GM23338 (cell line): ENCODE measurements around the gene ASB2. TPM values are rescaled to one million over a fixed set of nuclear protein-coding genes. Genes with fewer than 3 reads are reported as not detected.

Experiments used
- ATAC-seq: fragments of 200-7000 bp; cut with Tn5 transposase; 3 replicates; pipeline ENCODE4 v1.9.1; 2020
- DNase-seq: peaks from one replicate; pipeline ENCODE4 v3.0.0-alpha.2; 2015; ENCODE audit warnings: low spot score
- H2AFZ ChIP-seq: fragments of 200-600 bp; sonication (generic); 2 replicates; pipeline ENCODE4 v1.8.0; 2016; ENCODE audit warnings: antibody characterized with exemption, mild to moderate bottlenecking, moderate library complexity
- H3F3A ChIP-seq: fragments of 200-600 bp; sonication (generic); replicated peaks from 2 replicates; pipeline ENCODE4 v1.8.0; 2017; ENCODE audit warnings: antibody characterized with exemption, mixed run types, low read depth
- H3K27ac ChIP-seq: fragments of 200-600 bp; sonication (generic); 2 replicates; pipeline ENCODE4 v1.6.1; 2016; ENCODE audit warnings: low read depth
- H3K27me3 ChIP-seq: fragments of 200-600 bp; sonication (generic); 2 replicates; pipeline ENCODE4 v1.8.0; 2016; ENCODE audit warnings: mild to moderate bottlenecking, mixed run types, moderate library complexity; ENCODE audit not compliant: insufficient read depth
- H3K36me3 ChIP-seq: fragments of 200-600 bp; sonication (generic); 2 replicates; pipeline ENCODE4 v1.8.0; 2016; ENCODE audit warnings: mild to moderate bottlenecking; ENCODE audit not compliant: insufficient read depth
- H3K4me1 ChIP-seq: fragments of 200-600 bp; sonication (generic); 2 replicates; pipeline ENCODE4 v1.8.0; 2016; ENCODE audit warnings: mild to moderate bottlenecking, moderate library complexity; ENCODE audit not compliant: insufficient read depth
- H3K4me2 ChIP-seq: fragments of 200-600 bp; sonication (generic); 2 replicates; pipeline ENCODE4 v1.7.1; 2017; ENCODE audit warnings: mixed run types
- H3K4me3 ChIP-seq: fragments of 200-600 bp; sonication (generic); 2 replicates; pipeline ENCODE4 v1.6.1; 2016; ENCODE audit warnings: mixed run types
- H3K79me2 ChIP-seq: fragments of 200-600 bp; sonication (generic); replicated peaks from 2 replicates; pipeline ENCODE4 v1.8.0; 2017; ENCODE audit warnings: mild to moderate bottlenecking; ENCODE audit not compliant: insufficient read depth
- H3K9me2 ChIP-seq: fragments of 200-600 bp; sonication (generic); 2 replicates; pipeline ENCODE4 v1.8.0; 2017; ENCODE audit not compliant: insufficient read depth
- H4K20me1 ChIP-seq: fragments of 200-600 bp; sonication (generic); replicated peaks from 2 replicates; pipeline ENCODE4 v1.8.0; 2017; ENCODE audit warnings: mild to moderate bottlenecking; ENCODE audit not compliant: insufficient read depth
- H3K27ac Mint-ChIP-seq: 2 replicates; pipeline ENCODE4 v1.8.0; 2020; ENCODE audit warnings: inconsistent platforms, mild to moderate bottlenecking, moderate library complexity, mixed read lengths
- H3K27me3 Mint-ChIP-seq: 3 replicates; pipeline ENCODE4 v1.8.0; 2022; ENCODE audit warnings: low read depth, mild to moderate bottlenecking, moderate library complexity, mixed read lengths, inconsistent platforms; ENCODE audit not compliant: insufficient read depth, poor library complexity
- H3K36me3 Mint-ChIP-seq: 3 replicates; pipeline ENCODE4 v1.8.0; 2021; ENCODE audit warnings: low read depth, mild to moderate bottlenecking, inconsistent platforms, moderate library complexity, mixed read lengths
- H3K4me1 Mint-ChIP-seq: 3 replicates; pipeline ENCODE4 v1.8.0; 2020; ENCODE audit warnings: mild to moderate bottlenecking, inconsistent platforms, mixed read lengths
- H3K4me3 Mint-ChIP-seq: 3 replicates; pipeline ENCODE4 v1.8.0; 2021; ENCODE audit warnings: moderate library complexity, mild to moderate bottlenecking, inconsistent platforms, mixed read lengths
- H3K9me3 Mint-ChIP-seq: 3 replicates; pipeline ENCODE4 v1.8.0; 2020; ENCODE audit warnings: moderate library complexity, mild to moderate bottlenecking, inconsistent platforms, mixed read lengths
- CREB1 ChIP-seq: fragments of 250-450 bp; sonication (Bioruptor Pico); IDR thresholded peaks from 2 replicates; pipeline ENCODE4 v1.5.0; 2020; ENCODE audit warnings: low read depth, mild to moderate bottlenecking, moderate library complexity
- EZH2phosphoT487 ChIP-seq: fragments of 200-600 bp; sonication (generic); IDR thresholded peaks from one replicate; pipeline ENCODE4 v1.8.1; 2018; ENCODE audit warnings: antibody characterized with exemption; ENCODE audit not compliant: unreplicated experiment
- NANOG ChIP-seq: IDR thresholded peaks from 2 replicates; pipeline ENCODE4 v1.6.1; 2016; ENCODE audit warnings: antibody characterized with exemption, borderline replicate concordance
- POLR2AphosphoS5 ChIP-seq: IDR thresholded peaks from 2 replicates; pipeline ENCODE4 v1.6.1; 2016; ENCODE audit warnings: antibody characterized with exemption, low read depth
- polyA plus RNA-seq: library from polyadenylated mRNA; unstranded; fragments of >200 nt; fragmentation: Nextera tagmentation; extraction: Ambion mirVana; gene quantifications from 2 replicates; pipeline ENCODE4 v1.2.1, GENCODE V29; 2016
- total RNA-seq: library from RNA; depleted of rRNA; stranded (reverse); fragments of >200 nt; shearing (Covaris generic); gene quantifications from 2 replicates; pipeline ENCODE4 v1.2.3, GENCODE V29; 2014
- TF ChIP-seq, protein P1 (sequence below), 2 experiments: fragments of 200-600 bp in 1 of 2; sonication (generic) in 1 of 2; conservative IDR thresholded peaks; 2 replicates each; pipeline versions ENCODE4 v1.5.1 to v1.6.1; 2016 to 2017; ENCODE audit warnings: antibody characterized with exemption in 2 of 2, low read depth in 2 of 2, mild to moderate bottlenecking in 2 of 2, moderate library complexity in 1 of 2
- TF ChIP-seq, protein P2 (sequence below): fragments of 250-450 bp; sonication (Bioruptor Pico); IDR thresholded peaks from 2 replicates; pipeline ENCODE4 v1.5.0; 2020; ENCODE audit warnings: mild to moderate bottlenecking, moderate library complexity
- TF ChIP-seq, protein P3 (sequence below): IDR thresholded peaks from one replicate; pipeline ENCODE4 v1.6.1; 2018; ENCODE audit warnings: antibody characterized with exemption; ENCODE audit not compliant: unreplicated experiment

Gene ASB2
- total and polyA plus RNA-seq, 2 experiments from 2014 or later, result 1.2 to 1.7 TPM

DNA sequence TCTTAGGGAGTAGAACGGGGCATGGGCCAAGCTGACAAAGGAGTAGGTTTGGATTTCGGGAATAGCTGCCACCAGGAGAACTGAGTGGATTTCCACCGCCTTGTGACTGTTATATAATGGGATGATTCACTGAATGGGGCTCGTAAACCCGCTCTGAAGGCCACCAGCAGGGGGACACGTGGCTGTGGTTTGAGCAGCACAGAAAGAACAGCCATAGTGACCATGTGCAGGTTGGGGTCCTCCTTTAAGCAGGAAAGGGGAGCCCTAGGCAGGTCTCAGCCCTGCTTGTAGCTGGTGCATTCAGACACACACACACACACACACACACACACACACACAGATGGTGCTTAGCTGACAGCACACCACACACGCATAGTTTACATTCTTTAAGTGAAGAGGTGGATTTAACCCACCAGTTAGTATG, 8.6 kb upstream of the ASB2 start:
- TF ChIP-seq EZH2phosphoT487 (no peak), NANOG (no peak)
- TF ChIP-seq, protein P1, sequence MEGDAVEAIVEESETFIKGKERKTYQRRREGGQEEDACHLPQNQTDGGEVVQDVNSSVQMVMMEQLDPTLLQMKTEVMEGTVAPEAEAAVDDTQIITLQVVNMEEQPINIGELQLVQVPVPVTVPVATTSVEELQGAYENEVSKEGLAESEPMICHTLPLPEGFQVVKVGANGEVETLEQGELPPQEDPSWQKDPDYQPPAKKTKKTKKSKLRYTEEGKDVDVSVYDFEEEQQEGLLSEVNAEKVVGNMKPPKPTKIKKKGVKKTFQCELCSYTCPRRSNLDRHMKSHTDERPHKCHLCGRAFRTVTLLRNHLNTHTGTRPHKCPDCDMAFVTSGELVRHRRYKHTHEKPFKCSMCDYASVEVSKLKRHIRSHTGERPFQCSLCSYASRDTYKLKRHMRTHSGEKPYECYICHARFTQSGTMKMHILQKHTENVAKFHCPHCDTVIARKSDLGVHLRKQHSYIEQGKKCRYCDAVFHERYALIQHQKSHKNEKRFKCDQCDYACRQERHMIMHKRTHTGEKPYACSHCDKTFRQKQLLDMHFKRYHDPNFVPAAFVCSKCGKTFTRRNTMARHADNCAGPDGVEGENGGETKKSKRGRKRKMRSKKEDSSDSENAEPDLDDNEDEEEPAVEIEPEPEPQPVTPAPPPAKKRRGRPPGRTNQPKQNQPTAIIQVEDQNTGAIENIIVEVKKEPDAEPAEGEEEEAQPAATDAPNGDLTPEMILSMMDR (conservative IDR thresholded peaks at IDR 0.05; ENCODE audit: low read depth in 2 of 2), result peak; percentile 58 to 66
- ATAC-seq (peak; percentile 54), DNase-seq (peak; percentile 69)
- H3K9me2 ChIP-seq, result no peaks in the 10 kb centered on the region
- H3K36me3 ChIP-seq, result no peaks in the 10 kb centered on the region
- H3F3A ChIP-seq, result no peaks in the 10 kb centered on the region
- H4K20me1 ChIP-seq, result no peaks in the 10 kb centered on the region
- H3K9me3 Mint-ChIP-seq, result no peaks in the 10 kb centered on the region
- no peaks in the 10 kb centered on the region for H3K4me1 ChIP-seq
- no peak overlapping the region for H3K27ac Mint-ChIP-seq
- H3K27me3 ChIP-seq, result no peaks in the 10 kb centered on the region
- no peak overlapping the region for H3K4me3 ChIP-seq
- no peaks in the 10 kb centered on the region for H3K79me2 ChIP-seq
- H3K27me3 Mint-ChIP-seq, result peaks cover 9% of the 10 kb centered on the region
- H3K4me1 Mint-ChIP-seq, result peaks cover 14% of the 10 kb centered on the region
- H3K4me3 Mint-ChIP-seq, result no peak overlapping the region
- no peak overlapping the region for H3K4me2 ChIP-seq
- H3K27ac ChIP-seq, result no peak overlapping the region
- H2AFZ ChIP-seq, result peak overlapping the region; percentile 70; the same call in 1 of the 2 replicates
- no peaks in the 10 kb centered on the region; the same call in 2 of the 3 replicates for H3K36me3 Mint-ChIP-seq

DNA sequence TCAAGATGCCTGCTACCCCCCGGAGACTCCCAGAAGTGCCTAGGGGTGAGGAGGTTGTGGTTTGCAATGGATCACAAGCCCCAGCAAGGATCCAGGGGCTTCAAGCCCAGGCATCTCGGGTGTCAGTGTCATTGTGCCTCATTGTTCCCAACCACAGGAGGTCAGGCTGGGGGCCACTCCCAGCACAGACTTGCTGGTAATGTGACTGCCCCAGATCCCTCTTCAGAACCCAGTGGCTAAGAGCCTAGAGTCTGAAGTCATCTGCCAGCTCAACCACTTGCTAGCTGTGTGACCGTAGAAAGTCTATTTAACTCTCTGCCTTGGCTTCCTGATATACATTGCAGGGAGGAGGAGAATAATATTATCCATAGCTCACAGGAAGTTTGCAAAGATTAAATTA, 7.7 kb upstream of the ASB2 start:
- DNase-seq (peak; percentile 25), ATAC-seq (peak; percentile 26)
- Histone ChIP-seq H3K27ac (no peak overlapping the region), H3F3A (no peaks in the 10 kb centered on the region), H3K4me2 (no peak overlapping the region), H3K27me3 (no peaks in the 10 kb centered on the region), H3K36me3 (no peaks in the 10 kb centered on the region), H3K4me3 (no peak overlapping the region), H3K9me2 (no peaks in the 10 kb centered on the region), H3K79me2 (no peaks in the 10 kb centered on the region), H3K4me1 (no peaks in the 10 kb centered on the region), H2AFZ (no peak overlapping the region), H4K20me1 (no peaks in the 10 kb centered on the region)
- H3K9me3 Mint-ChIP-seq, result no peaks in the 10 kb centered on the region
- peaks cover 14% of the 10 kb centered on the region for H3K4me1 Mint-ChIP-seq
- H3K4me3 Mint-ChIP-seq, result no peak overlapping the region
- no peak overlapping the region for H3K27ac Mint-ChIP-seq
- no peaks in the 10 kb centered on the region for H3K36me3 Mint-ChIP-seq
- H3K27me3 Mint-ChIP-seq, result peaks cover 3% of the 10 kb centered on the region
- TF ChIP-seq CREB1 (CRISPR knock-in tag) (no peak), EZH2phosphoT487 (no peak), POLR2AphosphoS5 (no peak)
- TF ChIP-seq, protein P2, sequence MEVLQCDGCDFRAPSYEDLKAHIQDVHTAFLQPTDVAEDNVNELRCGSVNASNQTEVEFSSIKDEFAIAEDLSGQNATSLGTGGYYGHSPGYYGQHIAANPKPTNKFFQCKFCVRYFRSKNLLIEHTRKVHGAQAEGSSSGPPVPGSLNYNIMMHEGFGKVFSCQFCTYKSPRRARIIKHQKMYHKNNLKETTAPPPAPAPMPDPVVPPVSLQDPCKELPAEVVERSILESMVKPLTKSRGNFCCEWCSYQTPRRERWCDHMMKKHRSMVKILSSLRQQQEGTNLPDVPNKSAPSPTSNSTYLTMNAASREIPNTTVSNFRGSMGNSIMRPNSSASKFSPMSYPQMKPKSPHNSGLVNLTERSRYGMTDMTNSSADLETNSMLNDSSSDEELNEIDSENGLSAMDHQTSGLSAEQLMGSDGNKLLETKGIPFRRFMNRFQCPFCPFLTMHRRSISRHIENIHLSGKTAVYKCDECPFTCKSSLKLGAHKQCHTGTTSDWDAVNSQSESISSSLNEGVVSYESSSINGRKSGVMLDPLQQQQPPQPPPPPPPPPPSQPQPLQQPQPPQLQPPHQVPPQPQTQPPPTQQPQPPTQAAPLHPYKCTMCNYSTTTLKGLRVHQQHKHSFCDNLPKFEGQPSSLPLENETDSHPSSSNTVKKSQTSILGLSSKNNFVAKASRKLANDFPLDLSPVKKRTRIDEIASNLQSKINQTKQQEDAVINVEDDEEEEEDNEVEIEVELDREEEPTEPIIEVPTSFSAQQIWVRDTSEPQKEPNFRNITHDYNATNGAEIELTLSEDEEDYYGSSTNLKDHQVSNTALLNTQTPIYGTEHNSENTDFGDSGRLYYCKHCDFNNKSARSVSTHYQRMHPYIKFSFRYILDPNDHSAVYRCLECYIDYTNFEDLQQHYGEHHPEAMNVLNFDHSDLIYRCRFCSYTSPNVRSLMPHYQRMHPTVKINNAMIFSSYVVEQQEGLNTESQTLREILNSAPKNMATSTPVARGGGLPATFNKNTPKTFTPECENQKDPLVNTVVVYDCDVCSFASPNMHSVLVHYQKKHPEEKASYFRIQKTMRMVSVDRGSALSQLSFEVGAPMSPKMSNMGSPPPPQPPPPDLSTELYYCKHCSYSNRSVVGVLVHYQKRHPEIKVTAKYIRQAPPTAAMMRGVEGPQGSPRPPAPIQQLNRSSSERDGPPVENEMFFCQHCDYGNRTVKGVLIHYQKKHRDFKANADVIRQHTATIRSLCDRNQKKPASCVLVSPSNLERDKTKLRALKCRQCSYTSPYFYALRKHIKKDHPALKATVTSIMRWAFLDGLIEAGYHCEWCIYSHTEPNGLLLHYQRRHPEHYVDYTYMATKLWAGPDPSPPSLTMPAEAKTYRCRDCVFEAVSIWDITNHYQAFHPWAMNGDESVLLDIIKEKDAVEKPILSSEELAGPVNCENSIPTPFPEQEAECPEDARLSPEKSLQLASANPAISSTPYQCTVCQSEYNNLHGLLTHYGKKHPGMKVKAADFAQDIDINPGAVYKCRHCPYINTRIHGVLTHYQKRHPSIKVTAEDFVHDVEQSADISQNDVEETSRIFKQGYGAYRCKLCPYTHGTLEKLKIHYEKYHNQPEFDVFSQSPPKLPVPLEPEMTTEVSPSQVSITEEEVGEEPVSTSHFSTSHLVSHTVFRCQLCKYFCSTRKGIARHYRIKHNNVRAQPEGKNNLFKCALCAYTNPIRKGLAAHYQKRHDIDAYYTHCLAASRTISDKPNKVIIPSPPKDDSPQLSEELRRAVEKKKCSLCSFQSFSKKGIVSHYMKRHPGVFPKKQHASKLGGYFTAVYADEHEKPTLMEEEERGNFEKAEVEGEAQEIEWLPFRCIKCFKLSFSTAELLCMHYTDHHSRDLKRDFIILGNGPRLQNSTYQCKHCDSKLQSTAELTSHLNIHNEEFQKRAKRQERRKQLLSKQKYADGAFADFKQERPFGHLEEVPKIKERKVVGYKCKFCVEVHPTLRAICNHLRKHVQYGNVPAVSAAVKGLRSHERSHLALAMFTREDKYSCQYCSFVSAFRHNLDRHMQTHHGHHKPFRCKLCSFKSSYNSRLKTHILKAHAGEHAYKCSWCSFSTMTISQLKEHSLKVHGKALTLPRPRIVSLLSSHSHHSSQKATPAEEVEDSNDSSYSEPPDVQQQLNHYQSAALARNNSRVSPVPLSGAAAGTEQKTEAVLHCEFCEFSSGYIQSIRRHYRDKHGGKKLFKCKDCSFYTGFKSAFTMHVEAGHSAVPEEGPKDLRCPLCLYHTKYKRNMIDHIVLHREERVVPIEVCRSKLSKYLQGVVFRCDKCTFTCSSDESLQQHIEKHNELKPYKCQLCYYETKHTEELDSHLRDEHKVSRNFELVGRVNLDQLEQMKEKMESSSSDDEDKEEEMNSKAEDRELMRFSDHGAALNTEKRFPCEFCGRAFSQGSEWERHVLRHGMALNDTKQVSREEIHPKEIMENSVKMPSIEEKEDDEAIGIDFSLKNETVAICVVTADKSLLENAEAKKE, result no peak
- TF ChIP-seq, protein P3, sequence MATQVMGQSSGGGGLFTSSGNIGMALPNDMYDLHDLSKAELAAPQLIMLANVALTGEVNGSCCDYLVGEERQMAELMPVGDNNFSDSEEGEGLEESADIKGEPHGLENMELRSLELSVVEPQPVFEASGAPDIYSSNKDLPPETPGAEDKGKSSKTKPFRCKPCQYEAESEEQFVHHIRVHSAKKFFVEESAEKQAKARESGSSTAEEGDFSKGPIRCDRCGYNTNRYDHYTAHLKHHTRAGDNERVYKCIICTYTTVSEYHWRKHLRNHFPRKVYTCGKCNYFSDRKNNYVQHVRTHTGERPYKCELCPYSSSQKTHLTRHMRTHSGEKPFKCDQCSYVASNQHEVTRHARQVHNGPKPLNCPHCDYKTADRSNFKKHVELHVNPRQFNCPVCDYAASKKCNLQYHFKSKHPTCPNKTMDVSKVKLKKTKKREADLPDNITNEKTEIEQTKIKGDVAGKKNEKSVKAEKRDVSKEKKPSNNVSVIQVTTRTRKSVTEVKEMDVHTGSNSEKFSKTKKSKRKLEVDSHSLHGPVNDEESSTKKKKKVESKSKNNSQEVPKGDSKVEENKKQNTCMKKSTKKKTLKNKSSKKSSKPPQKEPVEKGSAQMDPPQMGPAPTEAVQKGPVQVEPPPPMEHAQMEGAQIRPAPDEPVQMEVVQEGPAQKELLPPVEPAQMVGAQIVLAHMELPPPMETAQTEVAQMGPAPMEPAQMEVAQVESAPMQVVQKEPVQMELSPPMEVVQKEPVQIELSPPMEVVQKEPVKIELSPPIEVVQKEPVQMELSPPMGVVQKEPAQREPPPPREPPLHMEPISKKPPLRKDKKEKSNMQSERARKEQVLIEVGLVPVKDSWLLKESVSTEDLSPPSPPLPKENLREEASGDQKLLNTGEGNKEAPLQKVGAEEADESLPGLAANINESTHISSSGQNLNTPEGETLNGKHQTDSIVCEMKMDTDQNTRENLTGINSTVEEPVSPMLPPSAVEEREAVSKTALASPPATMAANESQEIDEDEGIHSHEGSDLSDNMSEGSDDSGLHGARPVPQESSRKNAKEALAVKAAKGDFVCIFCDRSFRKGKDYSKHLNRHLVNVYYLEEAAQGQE, result no peak
- TF ChIP-seq, protein P1 (conservative IDR thresholded peaks at IDR 0.05; ENCODE audit: low read depth in 2 of 2), result no peak
